NCI-H510A treated with DMSO at 0.1 percent for 48 hours (cell line): ENCODE data around the gene KRTAP3-1.
"Not testable (repeated sequence)": the region's sequence is repeated elsewhere in the genome, so short reads cannot be mapped to it uniquely, and the experiment has no call there.

Source experiments
- DNase-seq: peaks from one replicate; lab custom pipeline; 2025; lab: John Stamatoyannopoulos, UW

The KRTAP3-1 gene

DNA sequence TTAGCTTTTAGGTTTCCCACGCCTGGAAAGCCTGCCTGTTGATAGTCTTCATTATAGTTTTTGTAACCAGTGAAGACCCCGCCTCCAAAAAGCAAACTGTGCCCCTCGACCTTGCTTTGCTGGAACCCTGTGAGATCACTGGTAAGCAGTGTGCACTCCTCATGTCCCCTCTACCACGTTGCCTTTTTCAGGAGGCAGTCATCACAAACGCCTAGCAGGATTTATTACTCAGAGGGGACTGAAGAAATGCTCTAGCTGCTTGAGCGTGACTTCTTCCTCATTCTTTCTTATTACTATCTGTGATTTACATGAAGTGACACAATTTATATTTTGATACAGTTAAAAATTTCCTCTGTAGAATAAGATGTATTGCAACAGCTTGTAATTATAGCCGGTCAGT, 6.5 kb upstream of the KRTAP3-1 start:
- DNase-seq, result no peak

DNA sequence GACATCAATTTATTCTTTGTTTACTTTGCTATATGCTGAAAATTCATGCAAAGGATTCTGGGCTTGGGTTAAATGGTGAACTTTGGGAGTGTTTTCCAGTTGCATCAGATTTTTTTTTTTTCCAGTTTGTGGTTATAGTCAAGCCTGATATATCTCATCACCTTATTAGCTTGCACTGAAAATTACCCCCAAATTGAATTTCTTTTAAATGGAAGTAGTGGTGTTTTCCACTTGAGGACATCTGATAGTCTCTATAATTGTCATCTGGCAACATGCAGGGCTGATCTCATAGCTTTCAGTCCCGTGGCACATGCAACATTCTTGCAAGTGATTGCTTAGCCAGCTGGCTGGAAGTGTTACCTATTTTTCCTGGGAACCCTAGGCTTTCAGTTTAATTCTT, 4.7 kb upstream of the KRTAP3-1 start:
- no peak for DNase-seq

DNA sequence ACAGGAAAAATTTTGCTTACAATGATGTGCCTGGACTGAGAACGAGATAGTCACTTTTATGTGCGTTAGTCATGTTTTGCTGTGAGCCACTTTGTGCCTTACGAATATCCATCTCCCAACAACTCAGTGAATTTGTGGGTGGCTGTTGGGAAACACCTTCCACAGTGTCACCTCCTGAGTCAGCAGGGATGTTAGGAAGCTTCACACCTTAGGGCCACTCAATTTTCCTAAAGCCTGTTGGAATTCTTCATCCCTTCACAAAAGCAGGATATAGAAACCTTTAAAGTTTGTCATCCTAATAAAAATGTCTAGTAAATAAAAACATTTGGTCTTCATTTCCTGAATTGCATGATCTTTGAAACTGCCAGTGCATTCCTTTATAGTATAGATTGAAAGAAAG, 4.3 kb upstream of the KRTAP3-1 start:
- no peak for DNase-seq

DNA sequence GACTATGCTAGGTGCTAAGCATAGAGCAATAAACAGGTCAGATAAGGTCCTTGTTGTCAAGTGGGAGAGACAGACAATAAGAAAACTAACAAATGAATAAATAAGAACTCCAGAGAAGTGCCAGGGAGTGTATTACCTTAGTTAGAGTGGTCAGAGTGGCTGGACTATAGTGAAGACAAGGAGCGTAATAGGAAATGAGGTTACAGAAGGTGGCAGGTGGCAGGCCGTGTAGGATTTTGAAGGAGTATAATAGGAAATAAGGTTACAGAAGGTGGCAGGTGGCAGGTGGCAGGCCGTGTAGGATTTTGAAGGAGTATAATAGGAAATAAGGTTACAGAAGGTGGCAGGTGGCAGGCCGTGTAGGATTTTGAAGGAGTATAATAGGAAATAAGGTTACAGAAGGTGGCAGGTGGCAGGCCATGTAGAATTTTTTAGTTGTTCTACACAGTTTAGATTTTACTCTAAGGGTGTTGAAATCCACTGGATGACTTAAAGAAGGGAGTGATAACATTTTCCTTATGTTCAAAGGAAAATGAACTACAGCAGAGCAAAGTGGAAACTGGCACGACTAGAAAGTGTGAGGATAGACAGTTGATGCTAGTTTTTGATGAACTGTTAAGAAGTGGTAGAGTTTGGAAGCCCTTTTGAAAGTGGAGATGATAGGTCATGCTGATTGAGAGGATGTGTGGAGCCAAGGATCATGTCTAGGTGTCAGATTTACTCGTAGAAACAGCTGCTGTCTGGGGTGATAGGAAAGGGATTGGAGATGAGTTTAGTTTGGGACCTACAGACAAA, 3.6 kb upstream of the KRTAP3-1 start:
- peak; percentile 39 for DNase-seq

DNA sequence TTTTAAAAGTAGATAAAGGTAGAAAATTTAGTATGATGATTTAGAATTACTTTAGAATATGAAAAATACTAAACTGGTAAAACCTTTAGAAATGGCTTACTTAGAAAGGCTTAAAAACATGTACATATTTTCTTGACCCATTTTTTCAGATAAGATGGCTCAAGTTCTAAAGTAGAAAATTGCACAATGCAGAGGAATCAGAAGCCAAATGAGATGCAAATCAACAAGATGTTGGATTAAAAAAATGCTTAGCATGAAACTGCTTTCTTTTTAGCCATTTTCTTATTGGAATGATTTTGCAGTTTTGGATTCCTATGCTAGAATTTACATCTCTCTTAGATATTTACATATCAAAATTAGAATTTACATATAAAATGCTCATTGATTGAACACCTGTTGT, 1.5 kb upstream of the KRTAP3-1 start:
- no peak for DNase-seq

DNA sequence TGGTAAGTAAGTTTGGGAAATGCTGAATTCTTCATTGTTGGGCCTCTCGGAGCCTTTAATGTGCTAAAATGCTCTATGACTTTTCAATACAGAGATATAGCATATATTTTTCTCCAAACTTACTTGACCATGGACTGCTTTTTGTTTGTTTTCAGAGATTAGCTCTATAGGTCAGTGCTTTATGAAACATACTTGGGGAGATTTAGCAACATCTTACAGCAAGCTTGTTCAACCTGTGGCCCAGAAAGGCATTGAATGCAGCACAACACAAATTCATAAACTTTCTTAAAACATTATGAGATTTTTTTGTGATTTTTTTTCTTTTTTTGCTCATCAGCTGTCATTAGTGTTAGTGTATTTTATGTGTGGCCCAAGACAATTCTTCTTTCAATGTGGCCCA, 1.0 kb upstream of the KRTAP3-1 start:
- no peak for DNase-seq

DNA sequence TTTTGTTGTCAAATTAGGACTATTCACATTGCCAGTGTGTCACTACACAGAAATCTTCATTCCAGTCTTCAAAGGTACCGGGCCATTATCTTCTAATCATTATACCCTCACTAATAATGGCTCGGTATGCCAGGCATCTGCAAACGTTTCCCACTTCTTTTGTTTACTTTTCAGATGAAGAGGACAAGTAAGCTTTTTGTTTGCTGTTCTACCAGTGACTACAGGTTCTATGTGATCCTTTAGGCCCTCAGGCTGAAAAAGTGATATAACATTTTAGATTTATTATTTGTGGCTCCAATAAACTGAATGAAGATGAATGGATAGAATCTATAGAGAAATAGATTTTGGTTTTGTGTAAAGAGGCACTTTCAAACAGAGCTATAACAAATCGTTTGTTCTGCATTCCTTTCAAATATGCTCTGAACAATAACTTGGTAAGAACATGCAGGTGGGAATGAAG, 403 bp upstream of the KRTAP3-1 start:
- DNase-seq, result peak; percentile 87

DNA sequence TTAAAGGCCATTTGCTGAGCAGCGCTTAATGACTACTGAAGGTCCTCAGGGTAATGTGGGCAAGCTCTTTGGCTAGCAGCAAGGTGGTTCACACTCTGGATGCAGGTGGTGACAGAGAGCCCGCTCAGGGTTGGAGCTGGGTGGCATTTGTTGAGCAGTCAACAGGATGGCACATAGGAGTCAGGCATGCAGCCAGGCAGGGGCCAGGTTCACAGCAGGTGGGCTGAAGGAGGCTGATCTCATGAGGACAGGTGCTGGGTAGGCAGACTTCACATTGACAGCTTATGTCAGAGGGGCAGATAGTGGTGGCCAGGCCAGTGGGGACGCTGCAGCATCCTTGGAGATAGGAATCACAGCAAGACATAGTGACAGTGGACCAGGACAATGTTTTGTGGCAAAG, 4.5 kb downstream of the KRTAP3-1 start:
- DNase-seq, result peak; percentile 65

DNA sequence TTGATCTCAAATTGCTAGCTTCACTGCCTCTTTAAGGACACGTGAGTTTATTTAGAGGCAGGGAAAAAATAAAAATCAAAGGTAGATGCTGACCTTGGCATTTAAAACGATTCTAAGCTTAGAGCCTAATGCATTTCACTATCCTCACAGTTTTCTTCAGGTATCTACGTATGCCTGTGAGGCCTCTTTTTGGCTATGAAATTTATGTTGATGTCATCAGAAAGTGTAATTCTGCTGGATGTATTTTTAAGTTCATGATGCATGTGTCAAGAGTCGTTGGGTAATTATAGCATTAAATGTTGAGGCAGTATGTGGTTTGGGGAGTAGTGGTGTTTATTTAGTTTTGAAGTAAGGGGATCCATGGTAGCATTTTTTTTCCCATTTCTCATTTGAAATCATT, 5.0 kb downstream of the KRTAP3-1 start:
- DNase-seq, result no peak

DNA sequence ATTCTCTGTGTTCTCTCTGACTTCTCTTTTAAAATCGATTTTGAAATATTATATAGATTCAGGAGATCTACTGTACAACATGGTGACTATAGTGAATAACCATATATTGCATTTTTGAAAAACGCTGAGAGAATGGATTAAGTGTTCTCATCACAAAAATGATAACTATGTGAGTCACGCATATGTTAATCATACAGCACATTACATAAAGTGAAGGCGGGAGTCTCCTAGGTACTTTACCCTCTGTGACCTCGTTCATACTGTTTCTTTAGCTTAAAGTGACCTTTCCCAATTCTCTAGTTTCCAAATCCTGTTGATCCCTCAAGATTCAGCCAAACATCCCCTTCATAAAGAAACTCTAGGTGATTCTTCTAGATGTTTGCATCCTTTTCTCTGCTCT, 6.1 kb downstream of the KRTAP3-1 start:
- DNase-seq, result no peak

DNA sequence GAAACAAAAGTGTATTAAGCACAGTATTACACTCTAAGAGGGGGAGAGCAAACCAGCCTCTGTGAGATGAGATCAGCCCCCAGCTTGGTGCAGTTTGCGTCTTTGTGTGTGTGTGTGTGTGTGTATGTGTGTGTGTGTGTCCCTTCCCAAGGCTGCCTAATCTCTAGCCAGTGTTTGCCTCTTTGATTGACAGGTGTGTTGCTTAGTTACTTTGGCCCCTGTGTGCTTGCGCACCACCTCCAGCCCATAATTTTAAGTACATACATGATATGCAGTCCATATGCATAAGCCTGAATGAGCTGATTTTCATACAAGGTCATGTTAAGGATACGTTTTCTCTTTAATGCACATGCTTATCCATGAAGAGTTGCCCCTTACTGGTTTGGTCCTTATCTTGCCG, 7.1 kb downstream of the KRTAP3-1 start:
- DNase-seq, result no peak

DNA sequence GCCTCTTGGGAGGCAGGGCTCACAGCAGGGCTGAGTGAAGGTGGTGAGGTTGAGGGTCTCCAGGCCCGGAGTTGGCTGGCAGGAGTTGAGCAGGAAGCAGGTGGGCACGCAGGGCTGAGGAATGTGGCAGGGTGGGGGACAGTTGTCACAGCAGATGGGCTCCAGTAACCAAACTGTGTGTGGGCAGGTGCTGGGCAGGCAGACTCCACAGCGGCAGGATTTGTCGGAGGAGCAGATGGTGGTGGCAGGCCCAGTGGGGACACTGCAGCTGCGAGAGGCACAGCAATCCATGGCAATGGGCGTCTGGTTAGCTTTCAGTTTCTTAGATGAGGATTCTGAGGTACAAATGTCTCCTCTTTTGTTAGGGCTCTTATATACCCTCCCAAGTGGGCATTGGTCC, 9.4 kb downstream of the KRTAP3-1 start, which contains the start of gene KRTAP3-2:
KRTAP3-2 (minus strand) TSS at position 344 of the 400 bp plus-strand sequence; CDS start at position 291, 53 bp downstream.
- not testable (repeated sequence) for DNase-seq

DNA sequence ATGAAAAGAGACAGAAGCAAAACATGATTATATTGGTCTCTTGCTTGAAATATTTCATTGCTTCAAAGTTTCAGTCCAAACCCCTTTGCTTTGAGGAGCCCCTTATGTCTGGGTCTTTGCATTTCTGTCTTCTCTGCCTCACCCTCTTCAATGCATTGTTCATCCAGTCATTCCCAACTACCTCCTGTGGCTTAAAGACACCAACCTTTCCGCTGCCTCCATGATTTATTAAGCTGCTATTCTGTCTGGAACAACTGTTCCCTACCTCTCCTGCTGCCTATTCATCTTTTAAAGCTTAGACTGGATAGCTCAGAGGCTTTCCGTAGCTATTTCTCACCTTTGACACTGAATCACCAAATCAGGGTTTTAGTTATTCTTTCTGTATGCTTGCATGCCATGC, 11.6 kb downstream of the KRTAP3-1 start:
- DNase-seq, result no peak

DNA sequence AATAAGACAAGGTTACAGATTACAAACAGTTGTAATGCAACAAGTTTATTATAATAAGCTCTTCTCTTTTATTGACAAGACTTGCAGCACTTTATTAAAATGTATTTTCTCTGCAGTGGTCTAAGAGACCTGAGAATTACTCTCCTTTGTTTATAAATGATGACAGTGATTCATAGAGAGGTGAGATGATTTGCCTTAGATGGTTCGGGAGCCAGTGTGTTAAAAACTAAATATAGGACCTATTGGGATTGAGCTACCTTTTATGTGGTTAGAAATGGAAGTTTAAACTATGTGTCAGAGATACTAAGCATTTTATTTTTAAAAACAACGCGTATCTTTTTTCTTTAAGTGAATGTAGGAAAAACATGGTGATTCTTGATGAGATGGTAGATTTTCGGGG, 12.1 kb downstream of the KRTAP3-1 start:
- DNase-seq, result no peak

DNA sequence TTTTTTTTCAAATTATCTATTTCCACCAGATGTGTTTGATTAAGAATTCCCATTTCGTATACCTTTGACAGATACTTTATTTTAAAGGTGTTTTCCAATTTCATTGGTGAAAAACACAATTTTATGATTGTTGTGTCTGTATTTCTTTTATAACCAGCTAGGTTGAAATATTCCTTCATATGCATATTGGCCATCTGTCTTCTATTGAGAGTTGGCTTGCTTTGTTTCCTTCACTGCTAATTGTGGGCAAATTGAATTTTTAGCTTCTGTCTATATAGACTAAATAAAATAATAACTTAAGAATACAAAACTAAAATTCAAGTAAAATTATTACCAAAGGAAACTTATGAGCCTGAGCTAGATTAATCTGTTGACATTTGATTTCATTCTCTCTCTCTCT, 13.8 kb downstream of the KRTAP3-1 start:
- DNase-seq, result no peak

DNA sequence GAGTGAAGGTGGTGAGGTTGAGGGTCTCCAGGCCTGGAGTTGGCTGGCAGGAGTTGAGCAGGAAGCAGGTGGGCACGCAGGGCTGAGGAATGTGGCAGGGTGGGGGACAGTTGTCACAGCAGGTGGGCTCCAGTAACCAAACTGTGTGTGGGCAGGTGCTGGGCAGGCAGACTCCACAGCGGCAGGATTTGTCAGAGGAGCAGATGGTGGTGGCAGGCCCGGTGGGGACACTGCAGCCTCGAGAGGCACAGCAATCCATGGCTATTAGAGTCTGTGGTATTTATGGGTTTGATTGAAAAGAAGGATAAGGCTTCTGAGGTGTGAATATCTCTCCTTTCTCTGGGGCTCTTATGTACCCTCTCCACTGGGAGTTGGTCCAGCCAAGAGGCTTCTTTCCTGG, 15.1 kb downstream of the KRTAP3-1 start, which contains the start of gene KRTAP3-3:
KRTAP3-3 (minus strand) TSS at position 326 of the 400 bp plus-strand sequence; CDS start at position 259, 67 bp downstream.
- DNase-seq, result peak; percentile 37

DNA sequence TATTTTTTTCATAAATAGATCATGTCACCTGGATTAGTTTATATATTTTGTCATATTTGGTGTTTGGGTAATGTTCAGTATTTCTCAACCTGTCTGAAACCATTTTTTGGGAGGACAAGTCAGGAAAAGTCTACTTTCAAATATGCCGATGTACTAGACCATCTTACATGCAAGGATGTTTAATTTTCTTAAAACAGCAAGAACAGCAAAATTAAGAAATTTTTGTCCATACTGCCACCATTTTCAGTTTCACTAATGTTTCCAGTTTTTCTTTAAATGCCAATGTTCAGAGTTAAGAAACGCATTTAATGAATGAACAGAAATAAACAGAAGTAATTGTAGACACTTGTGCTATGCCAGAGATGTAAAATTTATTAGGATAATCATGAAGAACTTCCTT, 15.8 kb downstream of the KRTAP3-1 start:
- no peak for DNase-seq

DNA sequence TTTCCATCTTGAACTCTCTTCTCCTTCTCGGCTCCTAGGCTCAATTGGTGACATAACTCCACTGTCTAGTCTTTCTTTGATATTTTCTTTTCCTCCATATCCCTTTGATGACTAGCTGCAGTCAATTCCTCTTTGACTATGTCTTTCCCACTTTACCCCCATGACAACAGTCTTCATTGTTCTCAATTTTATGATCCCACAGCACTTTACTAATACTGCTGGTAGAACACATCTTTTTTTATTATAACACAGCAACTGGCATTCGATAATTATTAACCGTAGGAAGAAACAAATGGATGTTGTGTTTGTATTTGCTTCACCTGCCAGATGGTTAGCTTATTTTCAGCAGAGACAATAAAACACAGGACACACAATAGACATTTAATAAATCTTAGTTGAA, 16.3 kb downstream of the KRTAP3-1 start:
- no peak for DNase-seq

DNA sequence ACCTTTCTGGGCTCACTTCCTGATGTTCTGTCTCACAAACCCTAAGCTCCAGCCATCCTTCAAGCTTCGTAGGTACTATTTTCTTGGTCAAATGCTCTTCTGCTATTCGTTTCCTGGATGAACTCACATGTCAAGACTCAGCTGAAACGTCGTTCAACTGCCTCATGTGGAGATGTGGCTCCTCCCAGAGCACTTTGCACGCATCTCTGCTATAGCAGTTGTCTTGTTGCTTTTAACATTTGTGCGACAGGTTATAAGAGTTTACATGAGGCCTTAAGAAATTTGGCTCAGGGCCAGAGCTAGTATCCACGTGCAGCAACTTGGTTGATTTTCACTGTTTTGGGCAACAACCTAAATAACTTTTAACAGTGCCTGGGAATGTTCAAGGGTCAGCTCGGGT, 22.0 kb downstream of the KRTAP3-1 start:
- DNase-seq, result no peak

DNA sequence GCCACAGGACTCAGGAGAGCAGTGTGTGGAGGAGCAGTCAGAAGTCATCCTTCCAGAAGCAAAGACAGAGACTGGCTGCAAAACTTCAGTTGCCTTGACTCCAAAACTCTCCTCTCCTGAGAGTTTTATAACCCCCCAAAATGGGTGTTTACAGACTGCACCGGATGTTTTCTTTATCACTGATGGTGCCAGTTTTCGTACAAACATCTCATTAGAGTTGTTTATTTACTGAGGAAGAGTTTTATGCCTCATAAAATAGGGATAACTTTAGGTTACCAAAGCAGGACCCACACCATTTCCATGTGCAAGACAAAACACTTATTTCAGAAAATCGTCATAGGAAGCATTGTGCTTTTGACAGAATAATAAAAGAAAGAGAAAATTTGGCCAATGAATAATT, 24.7 kb downstream of the KRTAP3-1 start, which contains the start of gene KRT40:
KRT40 (minus strand) TSS at position 101 of the 400 bp plus-strand sequence; CDS start at position 48, 53 bp downstream.
- DNase-seq, result no peak

DNA sequence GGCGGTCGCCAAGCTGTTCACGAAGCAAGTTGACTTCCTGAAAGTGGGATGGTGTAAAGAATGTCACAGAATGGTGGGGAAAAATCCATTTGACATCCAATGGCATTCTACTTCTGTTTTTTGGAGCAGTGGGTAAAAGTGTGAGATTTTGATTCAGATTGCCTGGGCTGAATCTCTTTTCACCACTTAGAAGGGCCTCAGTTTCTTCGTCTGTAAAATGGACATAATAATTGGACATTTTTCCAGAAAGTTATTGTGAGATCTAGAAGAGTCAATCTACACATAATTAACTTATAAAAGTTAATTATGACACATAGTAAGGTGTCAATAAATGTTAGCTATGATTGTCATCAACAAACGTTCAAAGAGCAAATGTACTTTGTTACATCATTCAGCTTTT, 27.8 kb downstream of the KRTAP3-1 start:
- DNase-seq, result no peak

DNA sequence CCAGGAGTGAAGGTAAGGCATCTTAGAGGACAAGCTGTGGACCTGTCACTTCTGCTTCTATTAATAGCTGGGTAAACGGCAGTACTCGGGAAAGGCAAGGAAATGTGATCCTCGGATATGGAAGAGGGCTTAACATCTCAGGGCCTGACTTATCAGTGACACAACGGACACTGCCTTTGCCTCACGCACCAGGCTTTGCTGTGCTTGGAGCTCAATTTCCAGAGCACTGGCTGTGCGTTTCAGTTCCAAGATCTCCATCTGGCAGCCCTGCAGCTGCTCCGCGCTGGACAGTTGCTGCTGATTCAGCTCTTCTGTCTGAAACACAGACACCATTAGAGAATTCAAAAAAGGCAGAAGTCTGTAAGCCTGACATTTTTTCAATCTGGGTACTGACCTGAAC, 28.3 kb downstream of the KRTAP3-1 start:
- peak; percentile 77 for DNase-seq

DNA sequence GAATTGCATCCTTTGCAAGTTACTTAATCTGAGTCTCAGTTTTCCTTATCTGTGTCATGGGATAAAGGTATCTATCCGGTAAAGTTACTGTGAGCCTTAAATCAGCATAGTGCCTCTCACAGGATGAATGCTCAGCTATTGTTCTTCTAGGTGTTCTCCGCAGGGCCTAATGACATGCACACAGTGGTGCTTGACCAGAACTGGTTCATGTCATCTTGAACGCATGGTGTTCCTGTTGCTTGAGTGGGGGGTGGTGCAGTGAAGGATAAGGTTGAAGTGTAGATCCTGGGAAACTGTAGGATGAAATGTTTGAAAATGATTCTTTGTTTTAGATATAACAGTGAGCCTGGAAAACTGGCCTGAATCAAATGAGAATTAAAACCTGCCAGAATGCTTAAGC, 28.8 kb downstream of the KRTAP3-1 start:
- DNase-seq, result no peak
